HEK293 (cell line): ENCODE data around the gene AQP12A.
"Not testable (repeated sequence)": the region's sequence is repeated elsewhere in the genome, so short reads cannot be mapped to it uniquely, and the experiment has no call there.

Experiments used
- CTCF ChIP-seq: fragments of 450-650 bp; formaldehyde crosslinking; IDR thresholded peaks from 2 replicates; pipeline ENCODE4 v1.5.1; 2016; ENCODE audit warnings: missing biosample characterization, missing genetic modification characterization
- GLIS2 ChIP-seq: fragments of 450-650 bp; formaldehyde crosslinking; IDR thresholded peaks from 2 replicates; pipeline ENCODE4 v1.5.1; 2016; ENCODE audit warnings: missing biosample characterization, missing genetic modification characterization
- SALL2 ChIP-seq: fragments of 450-650 bp; formaldehyde crosslinking; IDR thresholded peaks from 2 replicates; pipeline ENCODE4 v1.5.0; 2017; ENCODE audit warnings: missing biosample characterization, mild to moderate bottlenecking, missing genetic modification characterization, borderline replicate concordance
- ZNF266 ChIP-seq: fragments of 450-650 bp; formaldehyde crosslinking; IDR thresholded peaks from 2 replicates; pipeline ENCODE4 v1.5.1; 2016; ENCODE audit warnings: missing biosample characterization, missing genetic modification characterization, low read depth
- ZNF274 ChIP-seq, 2 experiments: fragments of 200-500 bp in 1 of 2; fragments of 450-650 bp in 1 of 2; sonication (Bioruptor generic) in 1 of 2; formaldehyde crosslinking in 1 of 2; IDR thresholded peaks; 2 replicates each; pipeline versions ENCODE4 v1.5.1 to v1.6.1; 2014 to 2016; ENCODE audit warnings: borderline replicate concordance in 1 of 2, inconsistent platforms in 1 of 2, low read length in 1 of 2, missing biosample characterization in 1 of 2, missing genetic modification characterization in 1 of 2
- ZNF292 ChIP-seq: fragments of 450-650 bp; formaldehyde crosslinking; IDR thresholded peaks from 2 replicates; pipeline ENCODE4 v1.5.1; 2016; ENCODE audit warnings: low read depth, missing biosample characterization, missing genetic modification characterization, borderline replicate concordance
- ZNF701 ChIP-seq: fragments of 450-650 bp; formaldehyde crosslinking; IDR thresholded peaks from 2 replicates; pipeline ENCODE4 v1.5.1; 2016; ENCODE audit warnings: missing biosample characterization, missing genetic modification characterization

GRCh38 chr2:240699835-240700234 lies 8.2 kb downstream of the AQP12A start:
- TF ChIP-seq SALL2 (tag by site-specific recombination); CTCF (tag by site-specific recombination); ZNF266 (tag by site-specific recombination); GLIS2; ZNF292 (tag by site-specific recombination); ZNF701; ZNF274 (IDR thresholded peaks at IDR 0.05; ENCODE audit: low read length); ZNF274 (tag by site-specific recombination; IDR thresholded peaks at IDR 0.05; ENCODE audit: borderline replicate concordance): not testable (repeated sequence)
